Activated T-helper 17 cell treated with anti-CD3 and anti-CD28 coated beads, Interleukin-2, amount 50 U/mL, for 72 hours (primary cell): ENCODE data around the gene RAB14. TPM values are rescaled to one million over a fixed set of nuclear protein-coding genes. Genes with fewer than 3 reads are reported as not detected.

ENCODE experiments used
- ATAC-seq: fragments of 150-1000 bp; cut with Tn5 transposase; replicated peaks from 2 replicates; pipeline ENCODE4 v1.10.0; 2021; ENCODE audit warnings: mild to moderate bottlenecking, moderate library complexity
- H3K27ac Mint-ChIP-seq: one replicate; pipeline ENCODE4 v1.8.0; 2022; ENCODE audit warnings: mixed read lengths
- H3K27me3 Mint-ChIP-seq: one replicate; pipeline ENCODE4 v1.8.0; 2022; ENCODE audit warnings: mixed read lengths
- H3K36me3 Mint-ChIP-seq: one replicate; pipeline ENCODE4 v1.8.0; 2022; ENCODE audit warnings: low read depth, mild to moderate bottlenecking, mixed read lengths
- H3K4me1 Mint-ChIP-seq: one replicate; pipeline ENCODE4 v1.8.0; 2022; ENCODE audit warnings: mixed read lengths
- H3K4me3 Mint-ChIP-seq: one replicate; pipeline ENCODE4 v1.8.0; 2022; ENCODE audit warnings: mild to moderate bottlenecking, mixed read lengths
- H3K9me3 Mint-ChIP-seq: one replicate; pipeline ENCODE4 v1.8.0; 2022; ENCODE audit warnings: mixed read lengths
- total RNA-seq, 2 donors: library from RNA; stranded (reverse); gene quantifications; one replicate each; pipeline ENCODE4 v1.2.3, GENCODE V29; 2022

Gene RAB14
- total RNA-seq, 2 donors from 2014 or later, result 45.4 to 66.4 TPM

DNA sequence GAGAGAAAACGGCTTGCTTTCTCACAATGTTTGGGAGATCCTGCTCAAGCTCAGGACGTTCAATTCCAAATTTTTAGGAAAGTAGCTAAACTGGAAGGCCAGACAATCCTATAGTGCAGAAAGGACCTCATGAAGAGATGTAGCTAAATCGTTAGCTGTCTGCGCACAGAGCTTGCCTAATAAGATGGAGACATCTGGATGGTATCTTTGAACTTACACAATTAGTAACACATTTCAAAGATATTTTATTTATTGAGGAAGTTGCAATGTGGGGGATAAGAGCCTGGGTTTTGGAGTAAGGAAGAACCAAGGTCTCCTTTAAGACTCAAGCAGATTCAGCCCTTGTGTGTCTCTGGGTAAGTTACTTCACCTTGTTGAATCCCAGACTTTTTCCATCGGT, 28.6 kb upstream of the RAB14 start:
- no peak overlapping the region for H3K27ac Mint-ChIP-seq
- peaks cover 16% of the 10 kb centered on the region for H3K36me3 Mint-ChIP-seq
- H3K4me3 Mint-ChIP-seq, result no peak overlapping the region
- no peaks in the 10 kb centered on the region for H3K9me3 Mint-ChIP-seq
- no peaks in the 10 kb centered on the region for H3K27me3 Mint-ChIP-seq
- H3K4me1 Mint-ChIP-seq, result no peaks in the 10 kb centered on the region
- ATAC-seq, result no peak

DNA sequence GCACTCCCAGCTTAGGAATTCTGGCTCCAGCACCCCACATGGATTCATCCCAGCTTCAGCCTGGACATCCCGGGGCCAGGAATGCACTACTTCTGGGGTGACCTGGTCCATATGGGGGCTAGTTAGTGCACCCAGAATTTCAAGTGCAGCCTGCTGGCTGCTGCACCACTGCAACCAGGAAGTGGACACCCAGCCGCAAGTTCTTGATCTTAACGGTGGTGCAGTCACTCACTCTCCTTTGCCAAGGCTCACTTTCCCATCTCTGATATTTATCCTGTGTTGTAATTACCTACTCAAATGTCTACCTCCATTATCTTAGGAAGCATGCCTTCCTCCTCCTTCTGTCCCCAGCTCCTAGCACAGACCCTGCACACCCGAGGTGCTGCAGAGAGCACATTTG, 26.2 kb upstream of the RAB14 start:
- H3K9me3 Mint-ChIP-seq, result no peaks in the 10 kb centered on the region
- H3K27ac Mint-ChIP-seq, result no peak overlapping the region
- H3K36me3 Mint-ChIP-seq, result peaks cover 16% of the 10 kb centered on the region
- ATAC-seq, result no peak
- no peak overlapping the region for H3K4me3 Mint-ChIP-seq
- no peaks in the 10 kb centered on the region for H3K4me1 Mint-ChIP-seq
- H3K27me3 Mint-ChIP-seq, result no peaks in the 10 kb centered on the region

DNA sequence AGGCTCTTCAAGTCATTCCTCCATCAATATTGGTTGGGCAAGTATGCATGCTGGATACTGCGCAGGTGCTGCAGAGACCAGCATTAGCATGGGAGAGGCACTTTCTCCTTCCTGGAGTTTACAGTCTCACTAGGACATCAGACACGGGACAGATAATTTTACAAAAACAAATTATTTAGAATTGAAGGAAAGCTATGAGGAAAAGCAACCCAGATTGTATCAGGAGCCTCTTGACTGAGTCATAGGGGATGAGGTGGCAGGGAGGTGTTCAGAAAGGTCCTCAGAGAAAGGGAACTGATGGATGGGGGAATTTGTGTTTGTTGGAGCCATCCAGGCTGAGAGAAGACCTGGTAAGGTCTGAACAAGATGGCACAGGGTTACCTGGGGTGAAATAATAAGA, 24.5 kb upstream of the RAB14 start:
- Mint-ChIP-seq H3K9me3 (no peaks in the 10 kb centered on the region), H3K27ac (no peak overlapping the region), H3K4me3 (no peak overlapping the region), H3K36me3 (peaks cover 5% of the 10 kb centered on the region), H3K27me3 (no peaks in the 10 kb centered on the region), H3K4me1 (no peaks in the 10 kb centered on the region)
- ATAC-seq, result no peak

DNA sequence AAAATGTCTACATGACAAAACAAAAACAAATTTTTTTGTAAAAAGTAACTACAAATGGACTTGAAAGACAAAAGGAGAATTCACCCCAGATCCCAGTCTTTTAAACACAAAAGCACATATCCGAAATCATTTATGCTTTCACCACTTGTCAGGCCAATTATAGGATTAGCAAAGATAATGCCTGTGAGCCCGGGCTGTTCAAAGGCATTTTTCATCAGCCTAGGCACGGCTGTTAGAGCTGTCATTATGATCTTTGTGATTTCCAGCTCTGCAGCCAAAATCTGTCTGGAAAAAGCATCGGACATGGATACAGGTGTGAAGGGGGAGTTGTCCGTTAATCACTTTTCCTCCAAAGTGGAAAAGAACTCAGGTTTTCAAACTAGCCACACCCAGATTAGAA, 23.6 kb upstream of the RAB14 start:
- no peaks in the 10 kb centered on the region for H3K36me3 Mint-ChIP-seq
- H3K4me1 Mint-ChIP-seq, result no peaks in the 10 kb centered on the region

DNA sequence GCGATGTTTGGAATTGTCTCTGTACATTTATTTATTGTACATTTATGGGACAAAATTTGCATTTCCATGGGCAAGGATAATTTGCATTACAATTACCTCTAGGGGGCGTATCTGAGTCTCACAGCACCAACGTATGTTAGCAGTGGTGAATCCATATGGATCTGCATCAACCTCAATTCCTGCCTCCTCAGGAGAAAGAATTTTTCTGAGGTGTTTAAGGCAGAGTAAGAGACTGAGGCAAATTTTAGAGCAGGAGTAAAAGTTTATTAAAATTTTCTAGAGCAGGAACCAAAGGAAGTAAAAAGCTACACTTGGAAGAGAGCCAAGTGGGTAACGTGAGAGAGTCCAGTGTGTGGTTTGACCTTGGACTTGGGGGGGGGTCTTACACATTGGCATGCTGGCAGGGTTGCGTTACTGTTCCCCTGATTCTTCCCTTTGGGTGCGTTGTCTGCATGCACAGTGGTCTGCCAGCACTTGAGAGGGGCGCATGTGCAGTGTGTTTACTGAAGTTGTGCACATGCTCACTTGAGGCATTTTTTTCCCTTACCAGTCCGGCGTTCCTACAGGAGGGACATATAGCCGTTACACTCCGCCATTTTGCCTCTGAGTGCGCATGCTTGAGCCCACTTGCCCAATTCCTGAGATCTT, 21.0 kb upstream of the RAB14 start:
- Mint-ChIP-seq H3K36me3 (peaks cover 5% of the 10 kb centered on the region), H3K27me3 (no peaks in the 10 kb centered on the region), H3K4me1 (peaks cover 6% of the 10 kb centered on the region), H3K4me3 (no peak overlapping the region), H3K27ac (no peak overlapping the region), H3K9me3 (no peaks in the 10 kb centered on the region)
- ATAC-seq, result no peak

More for the DNA sequence above, 23.6 kb upstream of the RAB14 start:
- no peak for ATAC-seq
- Mint-ChIP-seq H3K9me3 (no peaks in the 10 kb centered on the region), H3K27ac (no peak overlapping the region), H3K4me3 (no peak overlapping the region), H3K27me3 (no peaks in the 10 kb centered on the region)

DNA sequence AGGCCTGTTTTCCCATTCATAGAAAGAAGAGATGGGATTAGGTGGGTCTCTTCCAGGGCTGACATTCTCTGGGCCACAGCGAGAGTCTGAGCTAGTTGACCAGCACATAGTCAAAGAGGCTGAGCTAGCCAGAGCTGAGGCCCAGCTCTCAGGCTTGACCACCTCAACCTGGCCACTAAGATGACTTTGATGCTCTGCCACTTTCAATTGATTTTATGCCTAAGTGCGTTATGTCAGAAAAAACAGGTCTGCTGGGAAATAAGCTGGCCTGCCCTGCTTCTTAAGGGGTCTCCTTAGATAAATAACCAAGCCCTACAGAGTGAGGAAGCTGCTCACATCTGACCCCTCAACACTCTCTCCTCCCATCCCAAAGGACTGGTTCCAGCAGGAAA, 20.0 kb upstream of the RAB14 start:
- Mint-ChIP-seq H3K4me3 (no peak overlapping the region), H3K36me3 (peaks cover 7% of the 10 kb centered on the region), H3K27me3 (no peaks in the 10 kb centered on the region), H3K27ac (no peak overlapping the region), H3K4me1 (peaks cover 8% of the 10 kb centered on the region), H3K9me3 (no peaks in the 10 kb centered on the region)
- no peak for ATAC-seq

DNA sequence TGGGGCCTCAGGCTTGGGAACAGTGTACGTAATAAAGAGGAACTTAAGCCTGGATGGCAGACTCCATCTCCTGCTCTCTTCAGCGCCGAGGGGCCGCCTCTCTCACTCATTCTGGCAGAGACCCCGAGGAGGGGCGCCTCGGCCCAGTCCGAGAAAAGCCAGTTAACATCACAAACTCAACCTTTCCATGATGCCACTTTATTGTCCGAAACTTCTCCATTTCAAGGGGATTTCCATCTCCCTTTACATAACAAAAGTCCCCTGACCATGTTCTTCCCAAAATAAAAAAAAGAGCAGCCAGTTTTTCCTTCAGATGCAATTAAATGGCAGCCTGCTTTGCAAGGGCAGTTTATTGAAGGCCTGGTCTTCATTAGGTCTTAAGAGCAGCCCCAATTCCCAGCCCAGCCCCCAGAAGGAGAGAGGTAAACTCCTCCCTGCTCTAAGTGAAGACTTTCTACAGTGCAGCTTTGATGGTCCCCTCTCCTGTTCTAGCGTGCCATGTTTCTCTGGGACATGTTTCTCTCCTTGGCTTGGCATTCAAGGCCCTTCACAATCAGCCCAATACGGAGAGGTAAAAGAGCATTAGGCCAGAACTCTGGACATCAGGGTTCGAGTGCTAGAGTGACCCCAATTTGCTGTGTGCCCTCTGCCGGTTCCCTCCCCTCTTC, 19.5 kb upstream of the RAB14 start:
- peaks cover 8% of the 10 kb centered on the region for H3K4me1 Mint-ChIP-seq
- no peak overlapping the region for H3K27ac Mint-ChIP-seq
- ATAC-seq, result no peak
- peaks cover 7% of the 10 kb centered on the region for H3K36me3 Mint-ChIP-seq
- H3K27me3 Mint-ChIP-seq, result no peaks in the 10 kb centered on the region
- H3K9me3 Mint-ChIP-seq, result no peaks in the 10 kb centered on the region
- H3K4me3 Mint-ChIP-seq, result no peak overlapping the region

DNA sequence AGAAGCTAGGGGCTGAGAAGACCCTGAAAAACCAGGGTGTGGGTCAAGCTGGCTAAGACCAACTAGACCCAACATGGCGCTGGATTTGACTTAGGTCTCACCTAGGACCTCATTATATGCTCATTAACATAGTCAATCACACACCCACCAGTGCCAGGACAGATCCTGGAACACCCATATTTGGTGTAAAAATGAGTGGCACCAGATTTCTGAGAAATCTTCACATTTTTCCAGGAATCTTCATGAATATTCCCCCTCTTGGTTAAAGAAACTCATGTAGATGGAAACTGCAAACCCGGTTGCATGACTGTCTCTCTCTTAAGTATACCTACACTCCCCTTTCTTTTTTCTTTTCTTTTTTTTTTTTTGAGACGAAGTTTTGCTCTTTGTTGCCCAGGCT, 17.9 kb upstream of the RAB14 start:
- Mint-ChIP-seq H3K9me3 (no peaks in the 10 kb centered on the region), H3K4me1 (peaks cover 8% of the 10 kb centered on the region), H3K36me3 (peaks cover 7% of the 10 kb centered on the region), H3K4me3 (no peak overlapping the region), H3K27me3 (no peaks in the 10 kb centered on the region), H3K27ac (no peak overlapping the region)
- ATAC-seq, result peak; percentile 11

DNA sequence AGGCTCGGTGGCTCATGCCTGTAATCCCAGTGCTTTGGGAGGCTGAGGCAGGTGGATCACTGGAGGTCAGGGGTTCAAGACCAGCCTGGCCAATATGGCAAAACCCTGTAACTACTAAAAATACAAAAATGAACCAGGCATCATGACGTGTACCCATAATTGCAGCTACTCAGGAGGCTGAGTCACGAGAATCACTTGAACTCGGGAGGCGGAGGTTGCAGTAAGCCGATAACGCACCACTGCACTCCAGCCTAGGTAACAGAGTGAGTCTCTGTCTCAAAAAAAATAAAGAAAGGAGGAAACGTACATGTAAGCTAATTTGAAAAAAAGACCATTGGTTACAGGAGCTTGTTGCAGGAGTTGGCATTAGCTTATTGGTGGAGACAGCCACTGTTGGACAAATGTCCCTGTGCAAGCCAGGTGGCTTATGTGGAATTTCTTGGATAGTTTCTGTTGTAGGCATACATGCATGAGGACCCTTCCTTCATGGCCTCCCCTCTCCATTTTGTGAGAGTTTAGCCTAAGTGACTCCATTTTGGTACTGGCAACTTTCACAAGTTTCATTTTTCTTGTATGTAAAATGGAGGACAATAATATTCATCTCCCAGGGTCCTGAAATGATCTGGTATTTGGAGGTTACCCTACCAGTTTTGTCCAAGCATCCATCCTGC, 16.8 kb upstream of the RAB14 start:
- ATAC-seq, result no peak
- H3K27ac Mint-ChIP-seq, result no peak overlapping the region

DNA sequence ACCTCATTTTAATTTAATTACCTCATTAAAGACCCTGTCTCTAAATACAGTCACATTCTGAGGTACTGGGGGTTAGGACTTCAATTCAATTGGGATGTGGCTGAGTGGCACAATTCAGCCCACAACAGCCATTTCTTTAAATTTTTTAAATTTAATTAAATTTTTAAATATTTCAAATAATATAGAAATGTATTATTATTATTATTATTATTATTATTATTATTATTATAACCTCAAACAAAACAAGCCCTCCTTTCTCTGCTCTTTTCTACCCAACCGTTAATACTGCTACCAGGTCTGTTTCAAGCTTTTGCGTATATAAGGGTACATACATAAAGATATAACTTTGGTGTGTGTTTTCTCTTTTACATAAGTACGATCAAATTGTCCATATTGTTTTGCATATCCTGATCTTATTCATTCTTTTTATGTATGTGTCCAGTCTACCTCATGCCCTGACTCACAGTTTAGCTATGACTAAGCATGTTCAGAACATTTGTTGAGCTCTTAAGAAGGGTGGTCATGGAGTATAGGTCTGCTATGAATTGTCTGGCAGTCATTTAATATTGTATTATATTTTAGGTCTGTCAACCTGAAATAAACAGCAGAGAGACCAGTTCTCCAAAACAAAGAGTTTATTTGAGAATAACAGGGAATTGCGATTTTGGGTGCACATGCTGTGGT, 16.1 kb upstream of the RAB14 start:
- no peaks in the 10 kb centered on the region for H3K27me3 Mint-ChIP-seq
- no peaks in the 10 kb centered on the region for H3K9me3 Mint-ChIP-seq
- peaks cover 7% of the 10 kb centered on the region for H3K36me3 Mint-ChIP-seq
- peak; percentile 86 for ATAC-seq
- H3K4me1 Mint-ChIP-seq, result peaks cover 8% of the 10 kb centered on the region
- no peak overlapping the region for H3K4me3 Mint-ChIP-seq
- H3K27ac Mint-ChIP-seq, result no peak overlapping the region

More for the DNA sequence above, 16.8 kb upstream of the RAB14 start:
- Mint-ChIP-seq H3K27me3 (no peaks in the 10 kb centered on the region), H3K4me1 (peaks cover 8% of the 10 kb centered on the region), H3K36me3 (peaks cover 7% of the 10 kb centered on the region), H3K9me3 (no peaks in the 10 kb centered on the region), H3K4me3 (no peak overlapping the region)

DNA sequence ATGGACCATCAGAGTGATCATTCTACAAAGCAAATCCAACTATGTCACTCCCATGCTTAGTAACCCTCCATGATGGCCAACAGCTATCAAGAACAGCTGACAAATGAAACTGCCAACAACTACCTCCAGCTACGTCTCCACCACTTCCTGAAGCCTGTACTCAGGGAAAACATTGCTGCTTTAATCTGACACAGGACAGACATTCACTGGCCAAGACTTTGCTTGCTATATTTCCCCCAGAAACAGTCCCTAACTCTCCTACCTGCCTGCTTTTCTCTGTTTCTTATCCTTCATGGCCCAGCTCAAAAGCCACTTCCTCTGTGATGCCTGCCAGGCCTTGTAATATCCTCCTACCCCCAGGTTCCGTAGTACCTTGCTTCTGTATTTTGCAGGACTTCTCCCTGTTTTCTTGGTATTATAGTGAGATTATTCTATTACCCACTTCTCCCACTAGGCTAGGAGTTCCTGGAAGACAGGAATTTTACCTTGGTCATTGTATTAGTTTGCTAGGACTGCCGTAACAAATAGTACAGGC, 14.7 kb upstream of the RAB14 start:
- no peaks in the 10 kb centered on the region for H3K9me3 Mint-ChIP-seq
- H3K36me3 Mint-ChIP-seq, result peaks cover 7% of the 10 kb centered on the region
- H3K27ac Mint-ChIP-seq, result no peak overlapping the region
- ATAC-seq, result no peak
- H3K4me1 Mint-ChIP-seq, result peaks cover 8% of the 10 kb centered on the region
- no peaks in the 10 kb centered on the region for H3K27me3 Mint-ChIP-seq
- no peak overlapping the region for H3K4me3 Mint-ChIP-seq

DNA sequence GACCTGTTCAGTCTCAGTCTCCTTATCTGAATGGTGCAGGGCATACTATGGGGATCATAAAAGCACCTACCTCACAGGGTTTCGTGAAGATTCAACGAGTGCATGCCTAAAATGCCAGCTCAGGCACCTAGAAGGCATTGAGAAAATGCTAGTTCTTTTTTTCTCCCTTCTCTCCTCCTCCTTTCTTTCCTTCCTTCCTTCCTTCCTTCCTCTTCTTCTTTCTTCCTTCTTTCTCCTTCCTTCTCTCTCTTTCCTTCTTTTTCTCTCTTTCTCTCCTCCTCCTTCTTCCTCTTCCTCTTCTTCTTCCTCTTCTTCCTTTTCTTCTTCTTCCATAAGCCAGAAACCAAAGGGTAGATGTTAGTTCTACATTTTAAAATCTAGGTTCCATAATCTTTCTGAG, 12.3 kb upstream of the RAB14 start:
- no peak overlapping the region for H3K4me3 Mint-ChIP-seq
- peaks cover 14% of the 10 kb centered on the region for H3K4me1 Mint-ChIP-seq
- H3K27me3 Mint-ChIP-seq, result no peaks in the 10 kb centered on the region
- H3K36me3 Mint-ChIP-seq, result peaks cover 7% of the 10 kb centered on the region
- H3K9me3 Mint-ChIP-seq, result no peaks in the 10 kb centered on the region
- ATAC-seq, result no peak
- peak overlapping the region; percentile 48 for H3K27ac Mint-ChIP-seq

DNA sequence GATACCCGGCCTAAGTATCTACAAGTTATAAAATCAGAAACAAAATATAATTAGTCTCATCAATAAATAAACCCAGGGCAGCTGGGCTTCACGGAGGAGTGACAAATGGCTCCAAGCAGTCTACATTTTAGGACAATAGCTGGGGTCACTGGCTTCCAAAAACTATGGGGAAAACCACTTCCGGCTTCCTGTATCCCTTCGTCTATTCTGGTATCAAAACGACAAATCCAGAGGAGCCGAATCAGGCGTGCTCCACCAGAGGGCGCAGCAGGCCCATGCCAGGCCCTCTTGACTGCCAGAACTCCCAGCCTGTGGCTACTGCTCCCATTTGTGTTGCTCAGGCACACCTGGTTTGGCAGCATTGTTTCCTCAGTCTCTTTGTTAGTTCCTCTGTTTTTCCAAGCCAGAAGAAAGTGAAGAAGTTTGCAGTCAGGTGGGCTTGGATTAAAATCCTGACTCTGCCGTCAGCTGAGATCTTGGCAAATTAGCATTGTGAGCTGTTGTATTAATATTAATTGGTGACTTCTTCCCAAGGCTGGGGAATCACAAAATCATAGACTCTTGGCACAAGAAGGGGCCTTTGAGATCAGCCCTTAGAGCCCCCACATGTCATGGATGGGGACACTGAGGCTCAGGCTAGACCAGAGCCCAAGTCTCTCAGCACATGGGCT, 11.6 kb upstream of the RAB14 start:
- H3K27ac Mint-ChIP-seq, result peak overlapping the region; percentile 48
- H3K4me1 Mint-ChIP-seq, result peaks cover 13% of the 10 kb centered on the region
- no peak overlapping the region for H3K4me3 Mint-ChIP-seq
- no peaks in the 10 kb centered on the region for H3K27me3 Mint-ChIP-seq
- peak; percentile 83 for ATAC-seq
- H3K36me3 Mint-ChIP-seq, result peaks cover 7% of the 10 kb centered on the region
- no peaks in the 10 kb centered on the region for H3K9me3 Mint-ChIP-seq

DNA sequence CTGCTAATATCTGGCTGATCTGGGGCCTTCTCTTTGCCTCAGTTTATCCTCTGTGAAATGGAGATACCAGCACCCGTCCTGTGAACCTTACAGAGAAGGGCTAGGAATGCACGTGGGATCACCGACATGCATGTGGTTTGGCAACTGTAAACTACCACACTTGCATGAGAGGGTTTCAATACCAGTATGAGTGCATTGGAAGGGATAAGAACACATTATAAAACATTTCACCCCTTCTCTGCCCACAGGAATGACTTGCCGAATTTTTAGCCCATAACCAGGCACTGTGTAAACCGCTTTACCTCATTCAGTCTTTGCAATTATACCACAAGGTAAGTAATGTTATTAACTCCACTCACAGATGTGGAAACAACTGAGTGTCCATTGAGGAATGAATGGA, 8.9 kb upstream of the RAB14 start:
- Mint-ChIP-seq H3K27me3 (no peaks in the 10 kb centered on the region), H3K9me3 (no peaks in the 10 kb centered on the region), H3K27ac (peak overlapping the region; percentile 11), H3K4me3 (no peak overlapping the region), H3K36me3 (no peaks in the 10 kb centered on the region), H3K4me1 (peaks cover 5% of the 10 kb centered on the region)
- peak; percentile 25 for ATAC-seq
